ENCODE measurements around the gene TCF12.
"Not testable (repeated sequence)": the region's sequence is repeated elsewhere in the genome, so short reads cannot be mapped to it uniquely, and the experiment has no call there.

The TCF12 gene

GRCh38 chr15:56980473-56980872 lies 62.0 kb downstream of the TCF12 start:
- no peak for DNase-seq

GRCh38 chr15:56981160-56981559 lies 62.7 kb downstream of the TCF12 start:
- no peak for DNase-seq

- no peak for DNase-seq
Observed at GRCh38 chr15:56982987-56983386, 64.5 kb downstream of the TCF12 start.

- no peak for DNase-seq
Observed at GRCh38 chr15:56984681-56985481, 66.4 kb downstream of the TCF12 start.

- no peak for DNase-seq
Observed at GRCh38 chr15:56985856-56986255, 67.4 kb downstream of the TCF12 start.

- DNase-seq = no peak
Observed at GRCh38 chr15:56987286-56987685, 68.8 kb downstream of the TCF12 start.

GRCh38 chr15:56988219-56988618 lies 69.8 kb downstream of the TCF12 start:
- DNase-seq = no peak

GRCh38 chr15:56989411-56989924 lies 71.0 kb downstream of the TCF12 start:
- no peak for DNase-seq

GRCh38 chr15:56991017-56991416 lies 72.6 kb downstream of the TCF12 start:
- DNase-seq = no peak

GRCh38 chr15:56992725-56993124 lies 74.3 kb downstream of the TCF12 start:
- no peak for DNase-seq

- no peak for DNase-seq
Observed at GRCh38 chr15:56994280-56994679, 75.8 kb downstream of the TCF12 start.

- DNase-seq = no peak
Observed at GRCh38 chr15:56996093-56996492, 77.6 kb downstream of the TCF12 start.

GRCh38 chr15:56996746-56997470 lies 78.5 kb downstream of the TCF12 start:
- DNase-seq = no peak

- no peak for DNase-seq
Observed at GRCh38 chr15:57003418-57003817, 85.0 kb downstream of the TCF12 start.

- no peak for DNase-seq
Observed at GRCh38 chr15:57005244-57005643, 86.8 kb downstream of the TCF12 start.

GRCh38 chr15:57007797-57008196 lies 89.4 kb downstream of the TCF12 start:
- DNase-seq = not testable (repeated sequence)

- DNase-seq = no peak
Observed at GRCh38 chr15:57010724-57011123, 92.3 kb downstream of the TCF12 start.

GRCh38 chr15:57012556-57012955 lies 94.1 kb downstream of the TCF12 start:
- no peak for DNase-seq

- not testable (repeated sequence) for DNase-seq
Observed at GRCh38 chr15:57014896-57015295, 96.5 kb downstream of the TCF12 start.

- no peak for DNase-seq
Observed at GRCh38 chr15:57015360-57015759, 96.9 kb downstream of the TCF12 start.

- DNase-seq = no peak
Observed at GRCh38 chr15:57015897-57016296, 97.5 kb downstream of the TCF12 start.

- DNase-seq = no peak
Observed at GRCh38 chr15:57017024-57017423, 98.6 kb downstream of the TCF12 start.

- DNase-seq = no peak
Observed at GRCh38 chr15:57018151-57018550, 99.7 kb downstream of the TCF12 start.

GRCh38 chr15:57019496-57020160 lies 101.2 kb downstream of the TCF12 start:
- no peak for DNase-seq

Measured in DMS153 (cell line).